HepG2 (cell line): Measurements from ENCODE around the gene DICER1.

Experiments
- GTF2F1 ChIP-seq: fragments of 150-350 bp; IDR thresholded peaks from 2 replicates; pipeline ENCODE4 v1.6.1; 2014; ENCODE audit warnings: low read length
- GZF1 ChIP-seq: sonication (generic); formaldehyde crosslinking; IDR thresholded peaks from 2 replicates; pipeline ENCODE4 v1.5.1; 2020; ENCODE audit warnings: mild to moderate bottlenecking, missing genetic modification reagents
- MIER3 ChIP-seq: IDR thresholded peaks from 2 replicates; pipeline ENCODE4 v1.6.1; 2016; ENCODE audit warnings: missing compliant biosample characterization, borderline replicate concordance
- TAF1 ChIP-seq: sonication (generic); formaldehyde crosslinking; IDR thresholded peaks from 2 replicates; pipeline ENCODE4 v1.4.0; 2020; ENCODE audit warnings: missing genetic modification reagents
- YEATS2 ChIP-seq: sonication (generic); formaldehyde crosslinking; IDR thresholded peaks from 2 replicates; pipeline ENCODE4 v1.4.0; 2020; ENCODE audit warnings: missing genetic modification reagents, borderline replicate concordance
- ZNF207 ChIP-seq: fragments of 450-650 bp; IDR thresholded peaks from 2 replicates; pipeline ENCODE4 v1.6.1; 2016; ENCODE audit warnings: antibody characterized with exemption, borderline replicate concordance
- ZNF335 ChIP-seq: sonication (generic); formaldehyde crosslinking; IDR thresholded peaks from 2 replicates; pipeline ENCODE4 v1.4.0; 2020; ENCODE audit warnings: missing genetic modification reagents
- ZNF577 ChIP-seq: sonication (generic); formaldehyde crosslinking; IDR thresholded peaks from 2 replicates; pipeline ENCODE4 v1.4.0; 2020; ENCODE audit warnings: mild to moderate bottlenecking, low read depth, missing genetic modification reagents, borderline replicate concordance
- TF ChIP-seq, protein P1 (sequence below): sonication (generic); formaldehyde crosslinking; IDR thresholded peaks from 2 replicates; pipeline ENCODE4 v1.4.0; 2020; ENCODE audit warnings: missing genetic modification reagents
- TF ChIP-seq, protein P2 (sequence below): IDR thresholded peaks from 2 replicates; pipeline ENCODE4 v1.6.1; 2018; ENCODE audit warnings: missing genetic modification reagents
- TF ChIP-seq, protein P3 (sequence below): sonication (generic); formaldehyde crosslinking; IDR thresholded peaks from 2 replicates; pipeline ENCODE4 v1.9.0; 2021; ENCODE audit warnings: missing genetic modification reagents, mild to moderate bottlenecking, borderline replicate concordance
- TF ChIP-seq, protein P4 (sequence below): sonication (generic); formaldehyde crosslinking; conservative IDR thresholded peaks from 2 replicates; pipeline ENCODE4 v1.4.0; 2020; ENCODE audit warnings: missing genetic modification reagents
- TF ChIP-seq, protein P5 (sequence below): sonication (generic); formaldehyde crosslinking; IDR thresholded peaks from 2 replicates; pipeline ENCODE4 v1.5.0; 2020; ENCODE audit warnings: mild to moderate bottlenecking, missing genetic modification reagents, moderate library complexity
- TF ChIP-seq, protein P6 (sequence below): sonication (generic); formaldehyde crosslinking; IDR thresholded peaks from 2 replicates; pipeline ENCODE4 v1.8.1; 2022; ENCODE audit warnings: mild to moderate bottlenecking, missing genetic modification reagents

DNA sequence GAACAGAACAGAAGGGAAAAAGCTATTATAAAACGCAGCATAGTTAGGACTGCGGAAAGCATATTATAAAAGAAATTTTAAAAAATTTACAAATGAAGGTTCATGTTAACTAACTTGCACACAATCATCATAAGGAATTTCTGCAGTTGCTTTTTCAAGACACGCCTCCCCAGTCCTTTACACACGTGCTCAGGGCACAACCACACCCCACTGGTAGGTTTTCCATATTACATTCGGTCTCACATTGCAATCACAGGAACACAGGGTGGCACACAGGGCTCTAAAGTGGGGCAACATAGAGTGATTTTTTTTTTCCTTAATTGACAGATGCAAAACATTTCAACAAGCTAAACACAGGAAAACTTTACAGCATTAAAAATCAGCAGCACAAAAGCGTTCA lies 69.7 kb downstream of the DICER1 start:
- TF ChIP-seq GTF2F1 (no peak), TAF1 (CRISPR knock-in tag) (no peak), YEATS2 (no peak), ZNF207 (no peak), ZNF577 (CRISPR knock-in tag) (no peak), ZNF335 (no peak), MIER3 (no peak), GZF1 (CRISPR knock-in tag) (no peak)
- TF ChIP-seq, protein P1, sequence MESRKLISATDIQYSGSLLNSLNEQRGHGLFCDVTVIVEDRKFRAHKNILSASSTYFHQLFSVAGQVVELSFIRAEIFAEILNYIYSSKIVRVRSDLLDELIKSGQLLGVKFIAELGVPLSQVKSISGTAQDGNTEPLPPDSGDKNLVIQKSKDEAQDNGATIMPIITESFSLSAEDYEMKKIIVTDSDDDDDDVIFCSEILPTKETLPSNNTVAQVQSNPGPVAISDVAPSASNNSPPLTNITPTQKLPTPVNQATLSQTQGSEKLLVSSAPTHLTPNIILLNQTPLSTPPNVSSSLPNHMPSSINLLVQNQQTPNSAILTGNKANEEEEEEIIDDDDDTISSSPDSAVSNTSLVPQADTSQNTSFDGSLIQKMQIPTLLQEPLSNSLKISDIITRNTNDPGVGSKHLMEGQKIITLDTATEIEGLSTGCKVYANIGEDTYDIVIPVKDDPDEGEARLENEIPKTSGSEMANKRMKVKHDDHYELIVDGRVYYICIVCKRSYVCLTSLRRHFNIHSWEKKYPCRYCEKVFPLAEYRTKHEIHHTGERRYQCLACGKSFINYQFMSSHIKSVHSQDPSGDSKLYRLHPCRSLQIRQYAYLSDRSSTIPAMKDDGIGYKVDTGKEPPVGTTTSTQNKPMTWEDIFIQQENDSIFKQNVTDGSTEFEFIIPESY (CRISPR knock-in tag) = no peak
- TF ChIP-seq, protein P2, sequence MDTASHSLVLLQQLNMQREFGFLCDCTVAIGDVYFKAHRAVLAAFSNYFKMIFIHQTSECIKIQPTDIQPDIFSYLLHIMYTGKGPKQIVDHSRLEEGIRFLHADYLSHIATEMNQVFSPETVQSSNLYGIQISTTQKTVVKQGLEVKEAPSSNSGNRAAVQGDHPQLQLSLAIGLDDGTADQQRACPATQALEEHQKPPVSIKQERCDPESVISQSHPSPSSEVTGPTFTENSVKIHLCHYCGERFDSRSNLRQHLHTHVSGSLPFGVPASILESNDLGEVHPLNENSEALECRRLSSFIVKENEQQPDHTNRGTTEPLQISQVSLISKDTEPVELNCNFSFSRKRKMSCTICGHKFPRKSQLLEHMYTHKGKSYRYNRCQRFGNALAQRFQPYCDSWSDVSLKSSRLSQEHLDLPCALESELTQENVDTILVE (CRISPR knock-in tag) = no peak
- TF ChIP-seq, protein P3, sequence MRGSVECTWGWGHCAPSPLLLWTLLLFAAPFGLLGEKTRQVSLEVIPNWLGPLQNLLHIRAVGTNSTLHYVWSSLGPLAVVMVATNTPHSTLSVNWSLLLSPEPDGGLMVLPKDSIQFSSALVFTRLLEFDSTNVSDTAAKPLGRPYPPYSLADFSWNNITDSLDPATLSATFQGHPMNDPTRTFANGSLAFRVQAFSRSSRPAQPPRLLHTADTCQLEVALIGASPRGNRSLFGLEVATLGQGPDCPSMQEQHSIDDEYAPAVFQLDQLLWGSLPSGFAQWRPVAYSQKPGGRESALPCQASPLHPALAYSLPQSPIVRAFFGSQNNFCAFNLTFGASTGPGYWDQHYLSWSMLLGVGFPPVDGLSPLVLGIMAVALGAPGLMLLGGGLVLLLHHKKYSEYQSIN (CRISPR knock-in tag) = no peak
- TF ChIP-seq, protein P4, sequence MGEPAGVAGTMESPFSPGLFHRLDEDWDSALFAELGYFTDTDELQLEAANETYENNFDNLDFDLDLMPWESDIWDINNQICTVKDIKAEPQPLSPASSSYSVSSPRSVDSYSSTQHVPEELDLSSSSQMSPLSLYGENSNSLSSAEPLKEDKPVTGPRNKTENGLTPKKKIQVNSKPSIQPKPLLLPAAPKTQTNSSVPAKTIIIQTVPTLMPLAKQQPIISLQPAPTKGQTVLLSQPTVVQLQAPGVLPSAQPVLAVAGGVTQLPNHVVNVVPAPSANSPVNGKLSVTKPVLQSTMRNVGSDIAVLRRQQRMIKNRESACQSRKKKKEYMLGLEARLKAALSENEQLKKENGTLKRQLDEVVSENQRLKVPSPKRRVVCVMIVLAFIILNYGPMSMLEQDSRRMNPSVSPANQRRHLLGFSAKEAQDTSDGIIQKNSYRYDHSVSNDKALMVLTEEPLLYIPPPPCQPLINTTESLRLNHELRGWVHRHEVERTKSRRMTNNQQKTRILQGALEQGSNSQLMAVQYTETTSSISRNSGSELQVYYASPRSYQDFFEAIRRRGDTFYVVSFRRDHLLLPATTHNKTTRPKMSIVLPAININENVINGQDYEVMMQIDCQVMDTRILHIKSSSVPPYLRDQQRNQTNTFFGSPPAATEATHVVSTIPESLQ = no peak
- TF ChIP-seq, protein P5, sequence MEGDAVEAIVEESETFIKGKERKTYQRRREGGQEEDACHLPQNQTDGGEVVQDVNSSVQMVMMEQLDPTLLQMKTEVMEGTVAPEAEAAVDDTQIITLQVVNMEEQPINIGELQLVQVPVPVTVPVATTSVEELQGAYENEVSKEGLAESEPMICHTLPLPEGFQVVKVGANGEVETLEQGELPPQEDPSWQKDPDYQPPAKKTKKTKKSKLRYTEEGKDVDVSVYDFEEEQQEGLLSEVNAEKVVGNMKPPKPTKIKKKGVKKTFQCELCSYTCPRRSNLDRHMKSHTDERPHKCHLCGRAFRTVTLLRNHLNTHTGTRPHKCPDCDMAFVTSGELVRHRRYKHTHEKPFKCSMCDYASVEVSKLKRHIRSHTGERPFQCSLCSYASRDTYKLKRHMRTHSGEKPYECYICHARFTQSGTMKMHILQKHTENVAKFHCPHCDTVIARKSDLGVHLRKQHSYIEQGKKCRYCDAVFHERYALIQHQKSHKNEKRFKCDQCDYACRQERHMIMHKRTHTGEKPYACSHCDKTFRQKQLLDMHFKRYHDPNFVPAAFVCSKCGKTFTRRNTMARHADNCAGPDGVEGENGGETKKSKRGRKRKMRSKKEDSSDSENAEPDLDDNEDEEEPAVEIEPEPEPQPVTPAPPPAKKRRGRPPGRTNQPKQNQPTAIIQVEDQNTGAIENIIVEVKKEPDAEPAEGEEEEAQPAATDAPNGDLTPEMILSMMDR = no peak
- TF ChIP-seq, protein P6, sequence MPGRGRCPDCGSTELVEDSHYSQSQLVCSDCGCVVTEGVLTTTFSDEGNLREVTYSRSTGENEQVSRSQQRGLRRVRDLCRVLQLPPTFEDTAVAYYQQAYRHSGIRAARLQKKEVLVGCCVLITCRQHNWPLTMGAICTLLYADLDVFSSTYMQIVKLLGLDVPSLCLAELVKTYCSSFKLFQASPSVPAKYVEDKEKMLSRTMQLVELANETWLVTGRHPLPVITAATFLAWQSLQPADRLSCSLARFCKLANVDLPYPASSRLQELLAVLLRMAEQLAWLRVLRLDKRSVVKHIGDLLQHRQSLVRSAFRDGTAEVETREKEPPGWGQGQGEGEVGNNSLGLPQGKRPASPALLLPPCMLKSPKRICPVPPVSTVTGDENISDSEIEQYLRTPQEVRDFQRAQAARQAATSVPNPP (CRISPR knock-in tag) = no peak
